Ishikawa (cell line): ENCODE measurements around the gene SETD1A.

ENCODE experiments used
- CEBPB ChIP-seq: IDR thresholded peaks from 2 replicates; pipeline ENCODE4 v1.6.1; 2012
- CREB1 ChIP-seq: IDR thresholded peaks from 2 replicates; pipeline ENCODE4 v1.6.1; 2012; ENCODE audit warnings: low read depth
- EGR1 ChIP-seq: IDR thresholded peaks from 2 replicates; pipeline ENCODE4 v1.6.1; 2012
- EP300 ChIP-seq: IDR thresholded peaks from 2 replicates; pipeline ENCODE4 v1.6.1; 2012; ENCODE audit warnings: borderline replicate concordance
- MAX ChIP-seq: IDR thresholded peaks from 2 replicates; pipeline ENCODE4 v1.6.1; 2012
- NFIC ChIP-seq: IDR thresholded peaks from 2 replicates; pipeline ENCODE4 v1.6.1; 2012
- RAD21 ChIP-seq: IDR thresholded peaks from 2 replicates; pipeline ENCODE4 v1.6.1; 2012; ENCODE audit warnings: low read depth
- REST ChIP-seq: IDR thresholded peaks from 2 replicates; pipeline ENCODE4 v1.6.1; 2012; ENCODE audit warnings: low read depth, mild to moderate bottlenecking
- TAF1 ChIP-seq: IDR thresholded peaks from 2 replicates; pipeline ENCODE4 v1.6.1; 2012; ENCODE audit warnings: low read depth, mild to moderate bottlenecking
- TEAD4 ChIP-seq: IDR thresholded peaks from 2 replicates; pipeline ENCODE4 v1.6.1; 2012
- USF1 ChIP-seq: IDR thresholded peaks from 2 replicates; pipeline ENCODE4 v1.6.1; 2012
- ZBTB7A ChIP-seq: IDR thresholded peaks from 2 replicates; pipeline ENCODE4 v1.6.1; 2012; ENCODE audit warnings: low read depth

GRCh38 chr16:31005350-31006085 lies 48.0 kb downstream of the SETD1A start:
- TF ChIP-seq CREB1 (no peak), RAD21 (no peak), ZBTB7A (no peak), REST (no peak), EP300 (no peak), MAX (no peak), USF1 (no peak), TEAD4 (no peak), TAF1 (no peak), CEBPB (no peak), NFIC (no peak), EGR1 (no peak)
